A549 treated with Hydrocortisone at 1 μM for 4 hours (cell line): Measurements from ENCODE around the gene FLNB. TPM values are rescaled to one million over a fixed set of nuclear protein-coding genes. Genes with fewer than 3 reads are reported as not detected.

ENCODE experiments used
- total RNA-seq: library from RNA; stranded (reverse); fragments of 200-300 nt; extraction: Qiagen RNA extraction; gene quantifications from 5 replicates; pipeline ENCODE4 v1.2.3, GENCODE V29; 2022

The FLNB gene, protein sequence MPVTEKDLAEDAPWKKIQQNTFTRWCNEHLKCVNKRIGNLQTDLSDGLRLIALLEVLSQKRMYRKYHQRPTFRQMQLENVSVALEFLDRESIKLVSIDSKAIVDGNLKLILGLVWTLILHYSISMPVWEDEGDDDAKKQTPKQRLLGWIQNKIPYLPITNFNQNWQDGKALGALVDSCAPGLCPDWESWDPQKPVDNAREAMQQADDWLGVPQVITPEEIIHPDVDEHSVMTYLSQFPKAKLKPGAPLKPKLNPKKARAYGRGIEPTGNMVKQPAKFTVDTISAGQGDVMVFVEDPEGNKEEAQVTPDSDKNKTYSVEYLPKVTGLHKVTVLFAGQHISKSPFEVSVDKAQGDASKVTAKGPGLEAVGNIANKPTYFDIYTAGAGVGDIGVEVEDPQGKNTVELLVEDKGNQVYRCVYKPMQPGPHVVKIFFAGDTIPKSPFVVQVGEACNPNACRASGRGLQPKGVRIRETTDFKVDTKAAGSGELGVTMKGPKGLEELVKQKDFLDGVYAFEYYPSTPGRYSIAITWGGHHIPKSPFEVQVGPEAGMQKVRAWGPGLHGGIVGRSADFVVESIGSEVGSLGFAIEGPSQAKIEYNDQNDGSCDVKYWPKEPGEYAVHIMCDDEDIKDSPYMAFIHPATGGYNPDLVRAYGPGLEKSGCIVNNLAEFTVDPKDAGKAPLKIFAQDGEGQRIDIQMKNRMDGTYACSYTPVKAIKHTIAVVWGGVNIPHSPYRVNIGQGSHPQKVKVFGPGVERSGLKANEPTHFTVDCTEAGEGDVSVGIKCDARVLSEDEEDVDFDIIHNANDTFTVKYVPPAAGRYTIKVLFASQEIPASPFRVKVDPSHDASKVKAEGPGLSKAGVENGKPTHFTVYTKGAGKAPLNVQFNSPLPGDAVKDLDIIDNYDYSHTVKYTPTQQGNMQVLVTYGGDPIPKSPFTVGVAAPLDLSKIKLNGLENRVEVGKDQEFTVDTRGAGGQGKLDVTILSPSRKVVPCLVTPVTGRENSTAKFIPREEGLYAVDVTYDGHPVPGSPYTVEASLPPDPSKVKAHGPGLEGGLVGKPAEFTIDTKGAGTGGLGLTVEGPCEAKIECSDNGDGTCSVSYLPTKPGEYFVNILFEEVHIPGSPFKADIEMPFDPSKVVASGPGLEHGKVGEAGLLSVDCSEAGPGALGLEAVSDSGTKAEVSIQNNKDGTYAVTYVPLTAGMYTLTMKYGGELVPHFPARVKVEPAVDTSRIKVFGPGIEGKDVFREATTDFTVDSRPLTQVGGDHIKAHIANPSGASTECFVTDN (N-terminal part only)
- 333 to 430 TPM (median 360 TPM) in 5 replicates for total RNA-seq

DNA sequence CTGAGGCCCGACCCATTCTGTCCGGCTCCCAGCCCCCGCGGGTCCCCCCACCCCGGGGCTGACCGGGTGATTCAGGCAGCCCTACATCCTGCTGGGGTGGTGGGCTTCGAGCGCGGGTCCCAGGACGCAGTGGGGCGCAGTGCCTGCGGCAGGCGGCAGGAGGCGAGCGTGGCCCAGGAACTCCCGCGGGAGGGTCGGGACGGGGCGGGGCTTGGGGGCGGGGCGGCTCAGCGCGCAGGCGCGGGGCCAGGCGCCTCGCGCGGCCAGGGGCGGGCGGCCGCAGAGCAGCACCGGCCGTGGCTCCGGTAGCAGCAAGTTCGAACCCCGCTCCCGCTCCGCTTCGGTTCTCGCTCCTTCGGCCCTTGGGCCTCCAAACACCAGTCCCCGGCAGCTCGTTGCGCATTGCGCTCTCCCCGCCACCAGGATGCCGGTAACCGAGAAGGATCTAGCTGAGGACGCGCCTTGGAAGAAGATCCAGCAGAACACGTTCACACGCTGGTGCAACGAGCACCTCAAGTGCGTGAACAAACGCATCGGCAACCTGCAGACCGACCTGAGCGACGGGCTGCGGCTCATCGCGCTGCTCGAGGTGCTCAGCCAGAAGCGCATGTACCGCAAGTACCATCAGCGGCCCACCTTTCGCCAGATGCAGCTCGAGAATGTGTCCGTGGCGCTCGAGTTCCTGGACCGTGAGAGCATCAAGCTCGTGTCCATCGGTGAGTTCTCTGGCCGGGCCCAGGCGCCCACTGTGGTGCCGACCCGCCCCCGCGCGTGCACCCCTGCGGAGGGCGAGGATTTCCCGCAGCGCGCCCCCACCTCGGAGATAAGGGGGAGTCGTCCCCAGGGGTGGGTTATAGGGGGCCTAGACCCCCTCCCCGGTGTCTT lies at the start of gene FLNB:
Gene FLNB, plus strand, starts transcription at position 282 of the 885 bp plus-strand sequence. Its CDS starts 143 bp downstream, at position 425.

DNA sequence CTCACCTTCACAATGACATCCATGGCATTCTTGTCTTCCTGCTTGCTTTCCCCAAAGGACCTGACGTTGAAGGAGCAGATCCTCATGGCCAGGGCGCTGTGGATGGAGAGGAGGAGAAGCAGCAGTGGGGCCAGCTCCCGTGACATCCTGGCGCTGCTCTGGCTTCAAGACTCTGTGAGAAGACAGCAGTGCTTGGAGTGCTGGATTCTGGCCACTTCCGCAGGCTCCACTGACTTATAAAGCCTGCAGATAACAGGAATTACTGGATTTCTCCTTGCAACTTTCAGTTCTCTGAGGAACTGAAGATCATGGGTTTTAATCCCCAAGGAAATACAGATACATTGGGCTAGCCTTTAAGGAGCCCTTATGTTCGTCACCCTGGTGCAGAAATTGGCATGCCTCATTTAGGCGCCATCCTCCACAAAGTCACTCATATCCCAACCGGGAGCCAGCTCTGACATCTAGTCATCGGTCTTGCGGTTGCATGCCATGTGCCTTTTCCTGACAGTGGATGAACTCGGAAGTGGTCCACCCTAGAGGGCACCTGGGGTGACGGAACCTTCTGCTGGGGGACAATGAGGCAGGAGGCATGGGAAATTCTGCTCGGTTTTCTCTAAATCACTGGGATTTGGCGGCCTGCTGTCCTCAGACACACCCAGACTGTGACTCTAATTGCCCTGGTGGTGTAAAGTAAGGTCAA lies 202.7 kb downstream of the FLNB start, which contains the start of gene DNASE1L3:
Gene DNASE1L3, minus strand, starts transcription at position 212 of the 700 bp plus-strand sequence. Its CDS starts 66 bp downstream, at position 146.

Other genes starting within 250 kb of the FLNB start
- 0.22 to 0.31 TPM in 2 of 5 replicates, not detected in the others for gene DNASE1L3, start 202.6 kb downstream of the FLNB start, total RNA-seq
- gene ABHD6, start 229.4 kb downstream of the FLNB start, total RNA-seq, result 10.0 to 11.0 TPM (median 10.1 TPM) in 5 replicates